ENCODE results near the gene TPO.

- TF ChIP-seq CTCF (IDR thresholded peaks at IDR 0.05) (no peak), ZFX (IDR thresholded peaks at IDR 0.05; ENCODE audit: borderline replicate concordance) (no peak)
Observed at GRCh38 chr2:1455466-1455865, 42.2 kb downstream of the TPO start.

All from 22Rv1 (cell line).